Ishikawa (cell line): ENCODE results near the gene EDARADD.

Source experiments
- CEBPB ChIP-seq: IDR thresholded peaks from 2 replicates; pipeline ENCODE4 v1.6.1; 2012
- CREB1 ChIP-seq: IDR thresholded peaks from 2 replicates; pipeline ENCODE4 v1.6.1; 2012; ENCODE audit warnings: low read depth
- EGR1 ChIP-seq: IDR thresholded peaks from 2 replicates; pipeline ENCODE4 v1.6.1; 2012
- EP300 ChIP-seq: IDR thresholded peaks from 2 replicates; pipeline ENCODE4 v1.6.1; 2012; ENCODE audit warnings: borderline replicate concordance
- FOXM1 ChIP-seq: IDR thresholded peaks from 2 replicates; pipeline ENCODE4 v1.6.1; 2012; ENCODE audit warnings: low read depth, borderline replicate concordance
- NFIC ChIP-seq: IDR thresholded peaks from 2 replicates; pipeline ENCODE4 v1.6.1; 2012
- RAD21 ChIP-seq: IDR thresholded peaks from 2 replicates; pipeline ENCODE4 v1.6.1; 2012; ENCODE audit warnings: low read depth
- TAF1 ChIP-seq: IDR thresholded peaks from 2 replicates; pipeline ENCODE4 v1.6.1; 2012; ENCODE audit warnings: low read depth, mild to moderate bottlenecking
- TCF12 ChIP-seq: IDR thresholded peaks from 2 replicates; pipeline ENCODE4 v1.6.1; 2012; ENCODE audit warnings: low read depth
- TEAD4 ChIP-seq: IDR thresholded peaks from 2 replicates; pipeline ENCODE4 v1.6.1; 2012
- YY1 ChIP-seq: IDR thresholded peaks from 2 replicates; pipeline ENCODE4 v1.6.1; 2012; ENCODE audit warnings: low read depth
- ZBTB7A ChIP-seq: IDR thresholded peaks from 2 replicates; pipeline ENCODE4 v1.6.1; 2012; ENCODE audit warnings: low read depth
- TF ChIP-seq, protein P1 (sequence below): IDR thresholded peaks from 2 replicates; pipeline ENCODE4 v1.6.1; 2012
- TF ChIP-seq, protein P2 (sequence below): IDR thresholded peaks from 2 replicates; pipeline ENCODE4 v1.6.1; 2012; ENCODE audit warnings: low read depth, mild to moderate bottlenecking
- TF ChIP-seq, protein P3 (sequence below): IDR thresholded peaks from 2 replicates; pipeline ENCODE4 v1.6.1; 2012

The EDARADD gene

DNA sequence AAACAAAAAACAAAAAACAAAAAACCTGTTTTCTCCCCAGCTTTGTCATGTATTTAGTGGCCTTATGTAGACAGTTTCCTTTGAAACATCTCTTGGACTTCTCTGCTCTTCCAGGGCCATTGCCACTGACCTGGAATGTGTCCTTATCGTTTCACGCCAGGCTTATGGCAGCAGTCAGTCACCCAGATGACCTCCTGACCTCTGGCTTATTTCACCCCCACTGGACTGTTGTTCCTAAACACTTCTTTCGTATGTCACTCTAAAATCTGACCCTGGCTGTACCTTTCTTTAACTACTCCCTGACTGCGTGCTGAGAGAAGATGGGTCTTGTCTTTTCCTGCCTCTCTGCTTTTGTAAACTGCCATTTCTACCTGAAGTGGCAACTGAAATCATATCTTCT, 138.8 kb downstream of the EDARADD start:
- TF ChIP-seq NFIC: no peak
- no peak for TF ChIP-seq YY1
- no peak for TF ChIP-seq EP300
- no peak for TF ChIP-seq ZBTB7A
- no peak for TF ChIP-seq RAD21
- TF ChIP-seq TCF12: no peak
- no peak for TF ChIP-seq CEBPB
- TF ChIP-seq, protein P1, sequence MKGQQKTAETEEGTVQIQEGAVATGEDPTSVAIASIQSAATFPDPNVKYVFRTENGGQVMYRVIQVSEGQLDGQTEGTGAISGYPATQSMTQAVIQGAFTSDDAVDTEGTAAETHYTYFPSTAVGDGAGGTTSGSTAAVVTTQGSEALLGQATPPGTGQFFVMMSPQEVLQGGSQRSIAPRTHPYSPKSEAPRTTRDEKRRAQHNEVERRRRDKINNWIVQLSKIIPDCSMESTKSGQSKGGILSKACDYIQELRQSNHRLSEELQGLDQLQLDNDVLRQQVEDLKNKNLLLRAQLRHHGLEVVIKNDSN: no peak
- no peak for TF ChIP-seq CREB1
- TF ChIP-seq FOXM1: no peak
- TF ChIP-seq, protein P2, sequence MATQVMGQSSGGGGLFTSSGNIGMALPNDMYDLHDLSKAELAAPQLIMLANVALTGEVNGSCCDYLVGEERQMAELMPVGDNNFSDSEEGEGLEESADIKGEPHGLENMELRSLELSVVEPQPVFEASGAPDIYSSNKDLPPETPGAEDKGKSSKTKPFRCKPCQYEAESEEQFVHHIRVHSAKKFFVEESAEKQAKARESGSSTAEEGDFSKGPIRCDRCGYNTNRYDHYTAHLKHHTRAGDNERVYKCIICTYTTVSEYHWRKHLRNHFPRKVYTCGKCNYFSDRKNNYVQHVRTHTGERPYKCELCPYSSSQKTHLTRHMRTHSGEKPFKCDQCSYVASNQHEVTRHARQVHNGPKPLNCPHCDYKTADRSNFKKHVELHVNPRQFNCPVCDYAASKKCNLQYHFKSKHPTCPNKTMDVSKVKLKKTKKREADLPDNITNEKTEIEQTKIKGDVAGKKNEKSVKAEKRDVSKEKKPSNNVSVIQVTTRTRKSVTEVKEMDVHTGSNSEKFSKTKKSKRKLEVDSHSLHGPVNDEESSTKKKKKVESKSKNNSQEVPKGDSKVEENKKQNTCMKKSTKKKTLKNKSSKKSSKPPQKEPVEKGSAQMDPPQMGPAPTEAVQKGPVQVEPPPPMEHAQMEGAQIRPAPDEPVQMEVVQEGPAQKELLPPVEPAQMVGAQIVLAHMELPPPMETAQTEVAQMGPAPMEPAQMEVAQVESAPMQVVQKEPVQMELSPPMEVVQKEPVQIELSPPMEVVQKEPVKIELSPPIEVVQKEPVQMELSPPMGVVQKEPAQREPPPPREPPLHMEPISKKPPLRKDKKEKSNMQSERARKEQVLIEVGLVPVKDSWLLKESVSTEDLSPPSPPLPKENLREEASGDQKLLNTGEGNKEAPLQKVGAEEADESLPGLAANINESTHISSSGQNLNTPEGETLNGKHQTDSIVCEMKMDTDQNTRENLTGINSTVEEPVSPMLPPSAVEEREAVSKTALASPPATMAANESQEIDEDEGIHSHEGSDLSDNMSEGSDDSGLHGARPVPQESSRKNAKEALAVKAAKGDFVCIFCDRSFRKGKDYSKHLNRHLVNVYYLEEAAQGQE: no peak
- TF ChIP-seq TEAD4: no peak
- TF ChIP-seq, protein P3, sequence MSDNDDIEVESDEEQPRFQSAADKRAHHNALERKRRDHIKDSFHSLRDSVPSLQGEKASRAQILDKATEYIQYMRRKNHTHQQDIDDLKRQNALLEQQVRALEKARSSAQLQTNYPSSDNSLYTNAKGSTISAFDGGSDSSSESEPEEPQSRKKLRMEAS: no peak

DNA sequence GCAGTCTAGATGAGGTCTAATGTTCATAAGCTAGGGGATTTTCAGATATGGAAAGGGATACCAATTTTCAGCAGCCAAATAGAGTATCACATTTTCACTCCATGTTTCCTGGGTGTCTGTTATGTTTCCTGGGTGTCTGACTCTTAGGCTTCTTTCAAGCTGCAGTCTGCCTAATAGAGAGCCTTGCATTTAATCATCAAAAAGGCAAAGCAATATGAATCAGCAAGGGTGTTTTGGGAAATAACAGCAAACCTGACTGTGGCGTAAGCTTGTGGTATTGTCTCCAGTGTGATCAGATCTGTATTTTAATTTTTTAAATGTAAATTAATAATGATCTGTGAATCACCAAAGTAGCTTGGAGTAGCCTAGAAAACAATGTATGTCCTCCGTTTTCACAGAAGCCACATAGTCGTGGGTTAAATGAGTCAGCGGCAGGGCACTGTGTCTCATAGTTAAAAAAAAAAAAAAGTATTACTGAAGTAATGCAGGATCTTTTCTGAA, 140.1 kb downstream of the EDARADD start:
- TF ChIP-seq, protein P1: no peak
- TF ChIP-seq, protein P2: no peak
- TF ChIP-seq ZBTB7A: no peak
- TF ChIP-seq TEAD4: no peak
- TF ChIP-seq YY1: no peak
- no peak for TF ChIP-seq CEBPB
- TF ChIP-seq TAF1: no peak
- no peak for TF ChIP-seq TCF12
- TF ChIP-seq CREB1: no peak
- TF ChIP-seq EP300: no peak
- TF ChIP-seq FOXM1: no peak
- TF ChIP-seq, protein P3: no peak
- TF ChIP-seq RAD21: no peak
- TF ChIP-seq EGR1: no peak
- TF ChIP-seq NFIC: no peak
